ENCODE results near the gene SACM1L.
A peak's percentile ranks its signal among the peaks of the same experiment; 100 is the strongest.

SACM1L gene

GRCh38 chr3:45688882-45689786, at the start of gene SACM1L:
Gene SACM1L (plus strand): TSS chr3:45689396. CDS start chr3:45689466, 70 bp downstream.
- DNase-seq (ENCODE audit: low read depth in 1 of 2, low spot score in 1 of 2) = peak; percentile 88 to 94

GRCh38 chr3:45640091-45640507, 49.1 kb upstream of the SACM1L start:
- no peak for DNase-seq (ENCODE audit: low read depth in 1 of 2, low spot score in 1 of 2)

- no peak for DNase-seq (ENCODE audit: low read depth in 1 of 2, low spot score in 1 of 2)
Observed at GRCh38 chr3:45640724-45641361, 48.4 kb upstream of the SACM1L start.

- DNase-seq (ENCODE audit: low read depth in 1 of 2, low spot score in 1 of 2) = no peak
Observed at GRCh38 chr3:45641756-45642155, 47.4 kb upstream of the SACM1L start.

- no peak for DNase-seq (ENCODE audit: low read depth in 1 of 2, low spot score in 1 of 2)
Observed at GRCh38 chr3:45642731-45643152, 46.5 kb upstream of the SACM1L start.

- no peak for DNase-seq (ENCODE audit: low read depth in 1 of 2, low spot score in 1 of 2)
Observed at GRCh38 chr3:45644063-45644790, 45.0 kb upstream of the SACM1L start.

- DNase-seq (ENCODE audit: low read depth in 1 of 2, low spot score in 1 of 2) = no peak
Observed at GRCh38 chr3:45644791-45645201, 44.4 kb upstream of the SACM1L start.

- no peak for DNase-seq (ENCODE audit: low read depth in 1 of 2, low spot score in 1 of 2)
Observed at GRCh38 chr3:45646051-45646585, 43.1 kb upstream of the SACM1L start.

GRCh38 chr3:45647148-45647619, 42.0 kb upstream of the SACM1L start:
- DNase-seq (ENCODE audit: low read depth in 1 of 2, low spot score in 1 of 2) = no peak

- DNase-seq (ENCODE audit: low read depth in 1 of 2, low spot score in 1 of 2) = no peak
Observed at GRCh38 chr3:45653205-45653604, 36.0 kb upstream of the SACM1L start.

GRCh38 chr3:45654397-45654944, 34.7 kb upstream of the SACM1L start:
- DNase-seq (ENCODE audit: low read depth in 1 of 2, low spot score in 1 of 2) = no peak

GRCh38 chr3:45655906-45656305, 33.3 kb upstream of the SACM1L start:
- DNase-seq (ENCODE audit: low read depth in 1 of 2, low spot score in 1 of 2) = no peak

GRCh38 chr3:45656575-45657363, 32.4 kb upstream of the SACM1L start:
- DNase-seq (ENCODE audit: low read depth in 1 of 2, low spot score in 1 of 2) = peak; percentile 70 to 73

- no peak for DNase-seq (ENCODE audit: low read depth in 1 of 2, low spot score in 1 of 2)
Observed at GRCh38 chr3:45657853-45658252, 31.3 kb upstream of the SACM1L start.

GRCh38 chr3:45659661-45660566, 29.3 kb upstream of the SACM1L start:
- no peak for DNase-seq (ENCODE audit: low read depth in 1 of 2, low spot score in 1 of 2)

GRCh38 chr3:45660567-45660901, 28.7 kb upstream of the SACM1L start:
- DNase-seq (ENCODE audit: low read depth in 1 of 2, low spot score in 1 of 2) = no peak

GRCh38 chr3:45664578-45664977, 24.6 kb upstream of the SACM1L start:
- DNase-seq (ENCODE audit: low read depth in 1 of 2, low spot score in 1 of 2) = peak; percentile 37 to 54

GRCh38 chr3:45665101-45665572, 24.1 kb upstream of the SACM1L start:
- DNase-seq (ENCODE audit: low read depth in 1 of 2, low spot score in 1 of 2) = peak; percentile 26 to 38
